Lower lobe of right lung (tissue), 2 donors: ENCODE data around the gene PHLDB2. TPM values are rescaled to one million over a fixed set of nuclear protein-coding genes. Genes with fewer than 3 reads are reported as not detected.

ENCODE experiments used
- ATAC-seq, 2 donors: fragments of 200-7000 bp; cut with Tn5 transposase; one replicate each; pipeline ENCODE4 v1.9.1; 2020 to 2022; ENCODE audit warnings: mild to moderate bottlenecking in 2 of 2, moderate library complexity in 2 of 2
- DNase-seq: peaks from one replicate; pipeline ENCODE4 v3.0.0-alpha.2; 2020
- H3K27ac ChIP-seq: fragments of 200-600 bp; one replicate; pipeline ENCODE4 v1.8.0; 2022
- H3K27me3 ChIP-seq: fragments of 200-600 bp; one replicate; pipeline ENCODE4 v1.8.0; 2022; ENCODE audit warnings: low read depth
- H3K36me3 ChIP-seq: fragments of 200-600 bp; one replicate; pipeline ENCODE4 v1.8.0; 2022; ENCODE audit warnings: mild to moderate bottlenecking
- H3K4me1 ChIP-seq: fragments of 200-600 bp; one replicate; pipeline ENCODE4 v1.8.0; 2022
- H3K4me3 ChIP-seq: fragments of 200-600 bp; one replicate; pipeline ENCODE4 v1.8.0; 2022; ENCODE audit warnings: mild to moderate bottlenecking
- H3K9me3 ChIP-seq: fragments of 200-600 bp; one replicate; pipeline ENCODE4 v1.8.0; 2022
- intact Hi-C: fragments of 100-400 bp; cut with DNase I; formaldehyde crosslinking; loops from one replicate; pipeline ENCODE4 v1.11.0; 2022
- total RNA-seq: library from RNA; stranded (reverse); fragmentation: NEBNext Ultra II Directional; extraction: Animal tissue kit (Norgen Biotek cat#: 25700); gene quantifications from one replicate; pipeline ENCODE4 v1.2.1, GENCODE V29; 2021
- TF ChIP-seq, protein P1 (sequence below): fragments of 200-600 bp; IDR thresholded peaks from one replicate; pipeline ENCODE4 v1.8.0; 2022; ENCODE audit warnings: antibody characterized with exemption, mild to moderate bottlenecking
- donor health status: DM: no; HTN: yes; CAD: no; lungs with severe emphysema.

The PHLDB2 gene
- total RNA-seq, 1 donor from 2014 or later: 33.6 TPM

DNA sequence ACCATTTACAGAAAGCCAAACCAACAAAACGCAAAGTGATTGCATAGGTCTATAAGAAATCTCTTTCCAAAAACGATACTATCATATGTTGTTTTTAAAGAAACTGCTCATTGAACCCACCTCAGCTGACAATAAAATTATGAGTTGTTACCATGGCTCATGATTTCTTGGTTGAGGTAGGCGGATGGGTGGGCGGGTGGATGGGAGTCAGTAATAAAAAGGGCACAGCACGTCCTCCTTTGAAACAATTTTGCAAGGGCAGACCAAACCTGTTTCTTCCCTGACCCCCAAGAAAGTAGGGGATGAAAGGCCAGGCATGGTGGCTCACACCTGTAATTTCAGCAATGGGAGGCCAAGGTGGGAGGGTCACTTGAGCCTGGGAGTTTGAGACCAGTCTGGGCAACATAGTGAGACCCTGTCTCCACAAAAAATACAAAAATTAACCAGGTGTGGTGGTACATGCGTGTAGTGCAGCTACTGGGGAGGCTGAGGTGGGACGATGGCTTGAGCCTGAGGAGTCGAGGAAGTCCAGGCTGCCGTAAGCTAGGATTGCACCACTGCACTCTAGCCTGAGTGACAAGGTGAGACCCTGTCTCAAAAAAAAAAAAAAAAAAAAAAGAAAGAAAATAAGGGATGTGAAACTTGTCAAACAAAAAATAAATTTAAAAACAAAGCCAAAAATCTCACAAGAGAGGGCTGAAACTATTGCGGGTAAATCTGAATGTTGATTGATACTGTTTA, 121.8 kb downstream of the PHLDB2 start:
- Histone ChIP-seq H3K36me3 (no peaks in the 10 kb centered on the region), H3K27ac (no peak overlapping the region), H3K9me3 (no peaks in the 10 kb centered on the region), H3K4me1 (peaks cover 24% of the 10 kb centered on the region), H3K4me3 (no peak overlapping the region), H3K27me3 (no peaks in the 10 kb centered on the region)
- ATAC-seq (no peak), DNase-seq (no peak)
- TF ChIP-seq, protein P1, sequence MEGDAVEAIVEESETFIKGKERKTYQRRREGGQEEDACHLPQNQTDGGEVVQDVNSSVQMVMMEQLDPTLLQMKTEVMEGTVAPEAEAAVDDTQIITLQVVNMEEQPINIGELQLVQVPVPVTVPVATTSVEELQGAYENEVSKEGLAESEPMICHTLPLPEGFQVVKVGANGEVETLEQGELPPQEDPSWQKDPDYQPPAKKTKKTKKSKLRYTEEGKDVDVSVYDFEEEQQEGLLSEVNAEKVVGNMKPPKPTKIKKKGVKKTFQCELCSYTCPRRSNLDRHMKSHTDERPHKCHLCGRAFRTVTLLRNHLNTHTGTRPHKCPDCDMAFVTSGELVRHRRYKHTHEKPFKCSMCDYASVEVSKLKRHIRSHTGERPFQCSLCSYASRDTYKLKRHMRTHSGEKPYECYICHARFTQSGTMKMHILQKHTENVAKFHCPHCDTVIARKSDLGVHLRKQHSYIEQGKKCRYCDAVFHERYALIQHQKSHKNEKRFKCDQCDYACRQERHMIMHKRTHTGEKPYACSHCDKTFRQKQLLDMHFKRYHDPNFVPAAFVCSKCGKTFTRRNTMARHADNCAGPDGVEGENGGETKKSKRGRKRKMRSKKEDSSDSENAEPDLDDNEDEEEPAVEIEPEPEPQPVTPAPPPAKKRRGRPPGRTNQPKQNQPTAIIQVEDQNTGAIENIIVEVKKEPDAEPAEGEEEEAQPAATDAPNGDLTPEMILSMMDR: no peak
- intact Hi-C loops: no loop called here

DNA sequence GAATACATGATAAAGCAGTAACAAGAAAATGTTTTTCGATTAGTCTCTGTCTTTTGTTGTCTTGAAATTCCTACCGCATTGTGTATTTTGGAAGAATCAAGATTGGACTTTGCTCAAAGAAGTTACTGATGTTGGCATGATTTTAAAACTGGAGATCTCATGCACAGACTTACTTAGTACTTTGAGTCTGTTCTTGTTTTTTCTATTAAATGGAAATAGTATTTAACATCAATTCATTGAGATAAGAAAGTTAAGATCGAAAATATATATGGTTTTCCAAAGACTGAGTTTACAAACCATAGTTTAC, 122.3 kb downstream of the PHLDB2 start:
- Histone ChIP-seq H3K4me3 (no peak overlapping the region), H3K36me3 (no peaks in the 10 kb centered on the region), H3K9me3 (no peaks in the 10 kb centered on the region), H3K27ac (no peak overlapping the region), H3K27me3 (no peaks in the 10 kb centered on the region), H3K4me1 (peaks cover 24% of the 10 kb centered on the region)
- DNase-seq (no peak), ATAC-seq (no peak)
- TF ChIP-seq, protein P1: no peak
- intact Hi-C loops: no loop called here

DNA sequence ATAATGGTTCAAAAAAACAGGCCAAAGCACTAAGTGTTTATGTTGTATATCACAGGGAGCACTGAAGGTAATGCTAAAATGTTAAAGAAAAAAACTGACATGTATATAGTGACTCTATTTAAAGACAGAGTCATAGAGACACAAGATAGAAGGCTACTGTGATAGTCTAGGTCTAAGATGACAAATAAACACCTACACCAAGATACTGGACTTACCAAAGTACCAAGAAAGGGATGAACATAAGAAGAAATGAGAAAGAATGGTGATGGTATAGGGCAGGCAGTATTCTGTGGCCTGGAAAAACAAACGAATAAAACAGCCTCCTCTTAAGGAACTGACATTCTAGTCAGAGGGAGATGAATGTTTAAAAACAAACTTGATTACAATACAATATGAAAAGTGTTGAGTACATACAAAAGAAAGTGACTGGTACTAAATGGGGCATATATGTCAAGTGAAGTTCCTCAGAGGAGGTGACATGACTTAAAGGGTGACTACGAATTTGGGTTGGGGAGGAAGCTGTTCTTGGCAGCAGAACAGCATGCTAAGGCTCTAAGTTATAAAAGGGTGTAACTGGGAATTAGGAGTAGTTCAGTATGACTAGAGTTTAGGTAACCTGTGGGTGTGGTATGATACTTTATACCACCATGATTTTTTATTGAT, 125.7 kb downstream of the PHLDB2 start:
- DNase-seq (no peak), ATAC-seq (no peak)
- no peak overlapping the region for H3K27ac ChIP-seq
- TF ChIP-seq, protein P1: no peak
- no peaks in the 10 kb centered on the region for H3K27me3 ChIP-seq
- intact Hi-C loops: no loop called here
- H3K9me3 ChIP-seq: no peaks in the 10 kb centered on the region
- no peak overlapping the region for H3K4me3 ChIP-seq
- H3K4me1 ChIP-seq: peaks cover 24% of the 10 kb centered on the region
- H3K36me3 ChIP-seq: peaks cover 22% of the 10 kb centered on the region

DNA sequence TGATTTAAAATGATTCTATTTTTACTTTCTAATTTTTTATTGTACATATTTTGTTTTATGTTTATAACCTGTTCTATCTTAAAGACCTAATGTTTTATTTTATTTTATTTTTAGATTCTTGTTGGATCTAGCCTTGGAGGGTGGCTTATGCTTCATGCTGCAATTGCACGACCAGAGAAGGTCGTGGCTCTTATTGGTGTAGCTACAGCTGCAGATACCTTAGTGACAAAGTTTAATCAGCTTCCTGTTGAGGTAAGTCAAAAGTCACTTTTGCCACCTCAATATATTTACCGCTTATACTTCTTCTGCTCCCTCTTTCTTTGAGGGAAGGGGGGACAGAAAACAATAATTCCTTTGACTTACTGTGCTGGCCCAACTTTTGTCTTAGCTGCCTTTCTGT, 127.7 kb downstream of the PHLDB2 start:
- Histone ChIP-seq H3K4me3 (no peak overlapping the region), H3K27ac (no peak overlapping the region), H3K4me1 (peaks cover 5% of the 10 kb centered on the region), H3K27me3 (no peaks in the 10 kb centered on the region), H3K9me3 (no peaks in the 10 kb centered on the region), H3K36me3 (peaks cover 29% of the 10 kb centered on the region)
- ATAC-seq: no peak
- intact Hi-C loops: no loop called here
- DNase-seq: no peak
- TF ChIP-seq, protein P1: no peak

DNA sequence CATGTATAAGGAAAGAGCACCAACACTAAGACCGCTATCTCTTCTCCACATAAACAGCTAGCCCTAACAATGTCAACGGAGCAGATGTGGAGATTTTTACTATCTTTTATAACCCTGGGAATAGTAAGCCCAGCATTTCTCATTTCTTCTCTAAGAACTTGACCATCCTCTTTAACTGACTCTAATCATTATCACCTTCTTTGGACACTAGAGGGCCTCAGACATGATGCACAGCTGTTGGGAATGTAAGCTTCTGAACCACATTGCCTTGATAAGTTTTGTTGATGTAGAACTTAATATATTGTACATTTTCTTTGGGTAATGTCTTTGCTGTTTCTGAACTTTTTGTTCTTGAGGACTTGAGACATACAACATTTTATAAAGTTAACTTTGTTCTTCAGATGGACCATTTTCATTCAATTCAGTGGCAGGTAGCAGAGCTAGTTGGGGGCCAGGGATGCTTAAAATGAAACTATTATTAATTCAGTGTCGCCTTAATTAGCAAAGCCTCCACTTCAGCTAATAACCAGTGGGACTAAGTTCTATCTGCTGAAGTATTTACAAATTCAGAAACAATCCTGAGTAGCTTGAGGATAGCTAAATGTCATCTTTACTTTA, 130.1 kb downstream of the PHLDB2 start:
- DNase-seq: no peak
- TF ChIP-seq, protein P1: peak; percentile 68
- Histone ChIP-seq H3K27me3 (no peaks in the 10 kb centered on the region), H3K4me1 (no peaks in the 10 kb centered on the region), H3K36me3 (peaks cover 46% of the 10 kb centered on the region), H3K4me3 (no peak overlapping the region), H3K9me3 (no peaks in the 10 kb centered on the region), H3K27ac (no peak overlapping the region)
- peak; percentile 76 to 77 for ATAC-seq
- intact Hi-C loops: no loop called here
